MM.1S (cell line): Measurements from ENCODE around the gene SLC6A13.

Experiments used
- DNase-seq: peaks from one replicate; pipeline ENCODE4 v3.0.0-alpha.2; 2015
- H2AFZ ChIP-seq: fragments of 300-600 bp; sonication (generic); 2 replicates; pipeline ENCODE4 v1.6.0; 2016; ENCODE audit warnings: antibody characterized with exemption, low read length
- H3F3A ChIP-seq: fragments of 300-600 bp; sonication (generic); 2 replicates; pipeline ENCODE4 v1.6.1; 2016; ENCODE audit warnings: mild to moderate bottlenecking, antibody characterized with exemption, low read length, moderate library complexity, mixed read lengths; ENCODE audit not compliant: insufficient read depth
- H3K27ac ChIP-seq: fragments of 300-600 bp; sonication (generic); 2 replicates; pipeline ENCODE4 v1.5.1; 2016; ENCODE audit warnings: mild to moderate bottlenecking, low read length
- H3K27me3 ChIP-seq: fragments of 300-600 bp; sonication (generic); replicated peaks from 2 replicates; pipeline ENCODE4 v1.6.0; 2016; ENCODE audit warnings: low read length; ENCODE audit not compliant: insufficient read depth
- H3K36me3 ChIP-seq: fragments of 300-600 bp; sonication (generic); replicated peaks from 2 replicates; pipeline ENCODE4 v1.6.1; 2016; ENCODE audit warnings: mild to moderate bottlenecking, low read length, mixed read lengths; ENCODE audit not compliant: insufficient read depth
- H3K4me1 ChIP-seq: fragments of 300-600 bp; sonication (generic); 2 replicates; pipeline ENCODE4 v1.6.1; 2016; ENCODE audit warnings: low read length, mixed read lengths
- H3K4me2 ChIP-seq: fragments of 300-600 bp; sonication (generic); 2 replicates; pipeline ENCODE4 v1.6.0; 2016; ENCODE audit warnings: low read depth, low read length
- H3K4me3 ChIP-seq: fragments of 300-600 bp; sonication (generic); 2 replicates; pipeline ENCODE4 v1.5.1; 2016; ENCODE audit warnings: low read length, mixed read lengths
- H3K79me2 ChIP-seq: fragments of 300-600 bp; sonication (generic); 2 replicates; pipeline ENCODE4 v1.6.1; 2016; ENCODE audit warnings: mixed run types, low read length, mixed read lengths
- H3K9ac ChIP-seq: fragments of 300-600 bp; sonication (generic); 2 replicates; pipeline ENCODE4 v1.6.1; 2016; ENCODE audit warnings: low read length, mixed read lengths
- H3K9me2 ChIP-seq: fragments of 300-600 bp; sonication (generic); replicated peaks from 2 replicates; pipeline ENCODE4 v1.6.1; 2016; ENCODE audit warnings: mild to moderate bottlenecking, low read length, mixed read lengths; ENCODE audit not compliant: insufficient read depth
- H3K9me3 ChIP-seq: fragments of 300-600 bp; sonication (generic); replicated peaks from 2 replicates; pipeline ENCODE4 v1.6.1; 2016; ENCODE audit warnings: mild to moderate bottlenecking, low read length, mixed read lengths; ENCODE audit not compliant: insufficient read depth
- H4K20me1 ChIP-seq: fragments of 300-600 bp; sonication (generic); 2 replicates; pipeline ENCODE4 v1.6.1; 2016; ENCODE audit warnings: mild to moderate bottlenecking, low read length, moderate library complexity, mixed read lengths; ENCODE audit not compliant: insufficient read depth
- EZH2 ChIP-seq: fragments of 300-600 bp; sonication (generic); optimal IDR thresholded peaks from 2 replicates; pipeline ENCODE3; 2017; ENCODE audit warnings: low read depth, mild to moderate bottlenecking, antibody characterized with exemption, low read length, mixed read lengths
- EZH2phosphoT487 ChIP-seq: fragments of 300-600 bp; sonication (generic); IDR thresholded peaks from 2 replicates; pipeline ENCODE4 v1.6.1; 2018; ENCODE audit warnings: antibody characterized with exemption, low read length
- TF ChIP-seq, protein P1 (sequence below): fragments of 300-600 bp; sonication (generic); IDR thresholded peaks from 2 replicates; pipeline ENCODE4 v1.5.1; 2016; ENCODE audit warnings: antibody characterized with exemption, low read length, mixed read lengths

SLC6A13 gene

DNA sequence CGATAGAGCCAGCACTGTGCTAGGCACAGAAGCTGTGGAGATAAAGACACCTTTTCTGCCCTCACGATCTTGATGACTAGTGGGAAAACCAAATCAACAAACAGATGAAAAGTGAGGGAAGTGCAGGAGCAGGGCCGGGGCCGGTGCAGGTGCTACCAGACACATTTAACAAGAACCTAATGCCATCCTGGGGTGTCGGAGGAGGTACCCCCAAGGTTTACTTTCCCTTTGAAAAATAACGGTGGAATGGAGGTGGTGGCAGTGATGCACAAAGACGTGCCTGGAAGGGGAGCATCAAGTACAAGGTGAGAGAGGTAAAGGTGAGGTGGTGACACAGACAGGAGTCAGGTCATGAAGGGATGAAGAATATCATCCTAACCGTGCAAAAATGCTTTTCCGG, 22.1 kb downstream of the SLC6A13 start:
- Histone ChIP-seq H3K36me3 (no peaks in the 10 kb centered on the region), H3K79me2 (no peaks in the 10 kb centered on the region), H3K4me2 (no peak overlapping the region), H2AFZ (no peak overlapping the region), H3K27me3 (peaks cover 36% of the 10 kb centered on the region; the same call in 1 of the 2 replicates), H3F3A (no peaks in the 10 kb centered on the region), H3K9me3 (no peaks in the 10 kb centered on the region), H3K4me1 (no peaks in the 10 kb centered on the region), H3K4me3 (no peak overlapping the region), H4K20me1 (no peaks in the 10 kb centered on the region), H3K9ac (no peak overlapping the region), H3K27ac (no peak overlapping the region), H3K9me2 (no peaks in the 10 kb centered on the region)
- no peak for DNase-seq
- TF ChIP-seq EZH2 (no peak), EZH2phosphoT487 (no peak)
- TF ChIP-seq, protein P1, sequence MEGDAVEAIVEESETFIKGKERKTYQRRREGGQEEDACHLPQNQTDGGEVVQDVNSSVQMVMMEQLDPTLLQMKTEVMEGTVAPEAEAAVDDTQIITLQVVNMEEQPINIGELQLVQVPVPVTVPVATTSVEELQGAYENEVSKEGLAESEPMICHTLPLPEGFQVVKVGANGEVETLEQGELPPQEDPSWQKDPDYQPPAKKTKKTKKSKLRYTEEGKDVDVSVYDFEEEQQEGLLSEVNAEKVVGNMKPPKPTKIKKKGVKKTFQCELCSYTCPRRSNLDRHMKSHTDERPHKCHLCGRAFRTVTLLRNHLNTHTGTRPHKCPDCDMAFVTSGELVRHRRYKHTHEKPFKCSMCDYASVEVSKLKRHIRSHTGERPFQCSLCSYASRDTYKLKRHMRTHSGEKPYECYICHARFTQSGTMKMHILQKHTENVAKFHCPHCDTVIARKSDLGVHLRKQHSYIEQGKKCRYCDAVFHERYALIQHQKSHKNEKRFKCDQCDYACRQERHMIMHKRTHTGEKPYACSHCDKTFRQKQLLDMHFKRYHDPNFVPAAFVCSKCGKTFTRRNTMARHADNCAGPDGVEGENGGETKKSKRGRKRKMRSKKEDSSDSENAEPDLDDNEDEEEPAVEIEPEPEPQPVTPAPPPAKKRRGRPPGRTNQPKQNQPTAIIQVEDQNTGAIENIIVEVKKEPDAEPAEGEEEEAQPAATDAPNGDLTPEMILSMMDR: no peak

DNA sequence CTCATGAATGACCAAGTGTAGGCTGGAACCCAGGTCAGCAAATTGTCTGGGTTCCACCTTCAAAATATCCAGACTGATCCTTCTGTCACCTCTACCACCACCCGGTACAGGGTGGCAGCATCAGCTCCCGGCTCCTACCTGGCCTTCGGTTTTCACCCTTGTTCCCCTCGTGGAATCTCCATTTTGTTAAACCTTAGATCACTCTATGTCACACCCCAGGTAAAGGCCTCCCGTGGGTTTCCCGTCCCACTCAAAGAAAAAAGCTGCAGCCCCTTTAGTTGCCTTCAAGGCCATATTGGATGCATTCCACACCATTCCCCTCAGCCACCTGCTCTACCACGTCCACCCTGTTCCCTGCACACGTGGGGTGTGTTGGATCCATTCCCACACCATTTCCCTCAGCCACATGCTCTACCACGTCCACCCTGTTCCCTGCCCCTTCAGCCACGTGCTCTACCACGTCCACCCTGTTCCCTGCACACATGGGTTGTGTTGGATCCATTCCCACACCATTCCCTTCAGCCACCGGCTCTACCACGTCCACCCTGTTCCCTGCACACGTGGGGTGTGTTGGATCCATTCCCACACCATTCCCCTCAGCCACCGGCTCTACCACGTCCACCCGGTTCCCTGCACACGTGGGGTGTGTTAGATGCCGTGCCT, 23.8 kb downstream of the SLC6A13 start:
- no peak for DNase-seq
- Histone ChIP-seq H3K9ac (no peak overlapping the region), H2AFZ (no peak overlapping the region), H3K9me2 (no peaks in the 10 kb centered on the region), H3F3A (no peaks in the 10 kb centered on the region), H3K36me3 (no peaks in the 10 kb centered on the region), H3K9me3 (no peaks in the 10 kb centered on the region), H3K79me2 (no peaks in the 10 kb centered on the region), H3K4me2 (no peak overlapping the region), H3K27me3 (peaks cover 36% of the 10 kb centered on the region; the same call in 1 of the 2 replicates), H3K4me1 (no peaks in the 10 kb centered on the region), H3K4me3 (no peak overlapping the region), H3K27ac (no peak overlapping the region), H4K20me1 (no peaks in the 10 kb centered on the region)
- no peak for TF ChIP-seq EZH2phosphoT487
- TF ChIP-seq, protein P1: no peak
- no peak for TF ChIP-seq EZH2

DNA sequence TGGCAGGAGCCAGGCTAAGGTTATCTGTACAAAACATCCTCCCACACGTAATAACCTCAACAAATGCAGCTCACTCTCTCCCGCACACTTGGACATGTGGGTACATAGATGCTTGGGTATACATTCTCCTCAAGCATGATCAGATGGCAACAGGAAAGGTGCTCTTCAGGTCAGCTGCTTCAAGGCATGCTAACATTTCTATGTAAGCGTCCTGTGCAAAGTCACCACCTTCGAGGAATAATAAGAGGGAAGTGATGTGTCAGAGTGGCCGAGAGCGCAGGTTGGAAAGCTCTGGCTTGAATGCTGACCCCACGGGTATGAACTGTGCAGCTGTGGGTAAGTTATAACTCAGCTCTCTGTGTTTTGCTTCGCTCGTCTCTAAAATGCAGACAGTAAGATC, 24.5 kb downstream of the SLC6A13 start:
- Histone ChIP-seq H3F3A (no peaks in the 10 kb centered on the region), H3K9ac (no peak overlapping the region), H3K4me3 (no peak overlapping the region), H2AFZ (no peak overlapping the region), H4K20me1 (no peaks in the 10 kb centered on the region), H3K4me1 (no peaks in the 10 kb centered on the region), H3K79me2 (no peaks in the 10 kb centered on the region), H3K9me3 (no peaks in the 10 kb centered on the region), H3K4me2 (no peak overlapping the region), H3K9me2 (no peaks in the 10 kb centered on the region), H3K27me3 (peaks cover 36% of the 10 kb centered on the region), H3K27ac (no peak overlapping the region), H3K36me3 (no peaks in the 10 kb centered on the region)
- TF ChIP-seq EZH2phosphoT487 (no peak), EZH2 (no peak)
- DNase-seq: no peak
